Activated CD8-positive, alpha-beta memory T cell treated with anti-CD3 and anti-CD28 coated beads, Interleukin-2, amount 50 U/mL, for 24 hours (primary cell): Measurements from ENCODE around the gene TRDN.
"Not testable (repeated sequence)": the region's sequence is repeated elsewhere in the genome, so short reads cannot be mapped to it uniquely, and the experiment has no call there.

ENCODE experiments used
- DNase-seq: peaks from one replicate; pipeline ENCODE4 v3.0.0-alpha.2; 2020; ENCODE audit errors: extremely low read depth

TRDN gene

GRCh38 chr6:123415844-123416468 is 220.8 kb downstream of the TRDN start:
- no peak for DNase-seq

GRCh38 chr6:123404975-123405374 is 231.8 kb downstream of the TRDN start:
- DNase-seq, result no peak

GRCh38 chr6:123402052-123402451 is 234.7 kb downstream of the TRDN start:
- no peak for DNase-seq

GRCh38 chr6:123398072-123398471 is 238.7 kb downstream of the TRDN start:
- no peak for DNase-seq

- DNase-seq, result no peak
These were observed 243.4 kb downstream of the TRDN start for GRCh38 chr6:123393331-123393730.

- no peak for DNase-seq
These were observed 253.0 kb downstream of the TRDN start for GRCh38 chr6:123383718-123384117.

- DNase-seq, result no peak
These were observed 256.5 kb downstream of the TRDN start for GRCh38 chr6:123380257-123380656.

- no peak for DNase-seq
These were observed 264.0 kb downstream of the TRDN start for GRCh38 chr6:123372737-123373136.

- no peak for DNase-seq
These were observed 272.8 kb downstream of the TRDN start for GRCh38 chr6:123363912-123364311.

GRCh38 chr6:123360359-123360758 is 276.4 kb downstream of the TRDN start:
- DNase-seq, result no peak

- no peak for DNase-seq
These were observed 284.0 kb downstream of the TRDN start for GRCh38 chr6:123352705-123353104.

- DNase-seq, result no peak
These were observed 284.5 kb downstream of the TRDN start for GRCh38 chr6:123352279-123352678.

- DNase-seq, result no peak
These were observed 292.9 kb downstream of the TRDN start for GRCh38 chr6:123343836-123344235.

- DNase-seq, result no peak
These were observed 298.4 kb downstream of the TRDN start for GRCh38 chr6:123338394-123338793.

GRCh38 chr6:123333000-123333756 is 303.6 kb downstream of the TRDN start:
- DNase-seq, result no peak

GRCh38 chr6:123332070-123332469 is 304.7 kb downstream of the TRDN start:
- DNase-seq, result no peak

GRCh38 chr6:123329337-123329736 is 307.4 kb downstream of the TRDN start:
- no peak for DNase-seq

- DNase-seq, result no peak
These were observed 313.1 kb downstream of the TRDN start for GRCh38 chr6:123323452-123324329.

- no peak for DNase-seq
These were observed 315.7 kb downstream of the TRDN start for GRCh38 chr6:123321020-123321419.

GRCh38 chr6:123316733-123317323 is 319.9 kb downstream of the TRDN start:
- no peak for DNase-seq

GRCh38 chr6:123314459-123314858 is 322.3 kb downstream of the TRDN start:
- not testable (repeated sequence) for DNase-seq

GRCh38 chr6:123309130-123309529 is 327.6 kb downstream of the TRDN start:
- no peak for DNase-seq
